ENCODE data around the gene RNU6-1.

RNU6-1 gene

GRCh38 chr15:67825881-67826716 lies 13.7 kb downstream of the RNU6-1 start:
- H3K4me3 ChIP-seq (replicated peaks; ENCODE audit: low read depth, low read length) = no peak overlapping the region
- TF ChIP-seq CTCF (IDR thresholded peaks at IDR 0.05; ENCODE audit: low read length, missing control alignments) = no peak
- no peak for DNase-seq (ENCODE audit: low read depth)

GRCh38 chr15:67824976-67825880 lies 14.6 kb downstream of the RNU6-1 start, which contains the start of gene SKOR1:
Gene SKOR1, plus strand, starts transcription at chr15:67825509. Its CDS starts 94 bp downstream, at chr15:67825603.
- no peak within 1 kb of the TSS for H3K4me3 ChIP-seq (replicated peaks; ENCODE audit: low read depth, low read length)
- DNase-seq (ENCODE audit: low read depth) = peak; percentile 49
- no peak for TF ChIP-seq CTCF (IDR thresholded peaks at IDR 0.05; ENCODE audit: low read length, missing control alignments)

GRCh38 chr15:67824197-67824968 lies 15.5 kb downstream of the RNU6-1 start:
- no peak for DNase-seq (ENCODE audit: low read depth)
- TF ChIP-seq CTCF (IDR thresholded peaks at IDR 0.05; ENCODE audit: low read length, missing control alignments) = no peak
- no peak overlapping the region for H3K4me3 ChIP-seq (replicated peaks; ENCODE audit: low read depth, low read length)

GRCh38 chr15:67823314-67824196 lies 16.3 kb downstream of the RNU6-1 start:
- no peak for DNase-seq (ENCODE audit: low read depth)
- H3K4me3 ChIP-seq (replicated peaks; ENCODE audit: low read depth, low read length) = no peak overlapping the region
- TF ChIP-seq CTCF (IDR thresholded peaks at IDR 0.05; ENCODE audit: low read length, missing control alignments) = no peak

GRCh38 chr15:67822537-67823313 lies 17.1 kb downstream of the RNU6-1 start:
- no peak overlapping the region for H3K4me3 ChIP-seq (replicated peaks; ENCODE audit: low read depth, low read length)
- no peak for TF ChIP-seq CTCF (IDR thresholded peaks at IDR 0.05; ENCODE audit: low read length, missing control alignments)
- no peak for DNase-seq (ENCODE audit: low read depth)
